ENCODE measurements around the gene MAD1L1.

The MAD1L1 gene

DNA sequence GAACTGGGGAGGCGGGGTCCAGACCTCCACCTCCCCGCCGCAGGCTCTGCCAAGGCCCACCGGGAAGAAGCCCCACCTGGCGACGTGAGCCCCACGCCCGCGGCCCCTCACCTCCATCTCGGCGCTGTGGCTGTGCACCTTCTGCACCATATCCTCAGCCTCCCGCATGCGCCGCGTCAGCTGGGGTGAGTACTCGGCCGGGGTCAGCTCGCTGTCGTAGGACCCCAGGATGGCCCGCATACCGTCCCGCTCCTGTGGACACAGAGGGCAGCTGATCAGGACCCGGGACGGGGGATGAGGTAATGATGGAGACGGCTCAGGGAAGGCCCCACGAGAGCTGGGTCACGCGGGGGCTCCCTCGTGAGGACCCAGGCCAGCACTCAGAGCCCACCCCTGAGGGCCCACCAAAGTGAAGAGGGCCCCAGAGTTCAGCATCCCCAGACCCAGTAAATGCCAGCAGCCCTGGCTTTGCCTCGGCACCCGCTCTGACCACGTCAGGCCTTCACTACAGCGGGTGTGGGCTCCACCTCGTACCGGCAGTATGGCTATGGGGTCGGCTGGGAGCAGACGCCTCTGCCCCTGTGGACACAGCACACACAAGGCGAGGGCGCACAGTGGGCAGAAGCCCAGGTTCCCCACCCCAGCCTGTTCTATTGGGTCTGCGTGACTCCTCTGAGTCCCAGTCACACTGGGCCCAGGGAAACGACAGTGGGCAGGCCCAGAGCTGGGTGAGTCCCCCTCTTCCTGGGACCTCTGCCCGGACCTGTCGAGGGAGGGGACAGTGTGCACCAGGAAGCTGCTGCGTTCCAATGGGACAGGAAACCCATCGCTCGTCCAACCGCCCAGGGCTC is 218.1 kb downstream of the MAD1L1 start:
- no peaks in the 10 kb centered on the region for H3K4me1 ChIP-seq (ENCODE audit: low read depth, poor library complexity, severe bottlenecking)
- no peaks in the 10 kb centered on the region for H3K79me2 ChIP-seq (ENCODE audit: insufficient read depth, low read depth)
- no peak overlapping the region for H3K27ac ChIP-seq
- H3K27me3 ChIP-seq (ENCODE audit: insufficient read depth, low read depth): no peaks in the 10 kb centered on the region
- H3K9ac ChIP-seq: no peak overlapping the region
- H2AFZ ChIP-seq (ENCODE audit: low read depth): no peak overlapping the region
- no peak overlapping the region for H3K4me3 ChIP-seq (IDR thresholded peaks at IDR 0.05; ENCODE audit: insufficient read depth, low read depth, low read length)
- H4K20me1 ChIP-seq (ENCODE audit: insufficient read depth): no peaks in the 10 kb centered on the region
- H3K4me2 ChIP-seq: no peak overlapping the region
- no peaks in the 10 kb centered on the region for H3K36me3 ChIP-seq (ENCODE audit: insufficient read depth)
- TF ChIP-seq, protein P1, sequence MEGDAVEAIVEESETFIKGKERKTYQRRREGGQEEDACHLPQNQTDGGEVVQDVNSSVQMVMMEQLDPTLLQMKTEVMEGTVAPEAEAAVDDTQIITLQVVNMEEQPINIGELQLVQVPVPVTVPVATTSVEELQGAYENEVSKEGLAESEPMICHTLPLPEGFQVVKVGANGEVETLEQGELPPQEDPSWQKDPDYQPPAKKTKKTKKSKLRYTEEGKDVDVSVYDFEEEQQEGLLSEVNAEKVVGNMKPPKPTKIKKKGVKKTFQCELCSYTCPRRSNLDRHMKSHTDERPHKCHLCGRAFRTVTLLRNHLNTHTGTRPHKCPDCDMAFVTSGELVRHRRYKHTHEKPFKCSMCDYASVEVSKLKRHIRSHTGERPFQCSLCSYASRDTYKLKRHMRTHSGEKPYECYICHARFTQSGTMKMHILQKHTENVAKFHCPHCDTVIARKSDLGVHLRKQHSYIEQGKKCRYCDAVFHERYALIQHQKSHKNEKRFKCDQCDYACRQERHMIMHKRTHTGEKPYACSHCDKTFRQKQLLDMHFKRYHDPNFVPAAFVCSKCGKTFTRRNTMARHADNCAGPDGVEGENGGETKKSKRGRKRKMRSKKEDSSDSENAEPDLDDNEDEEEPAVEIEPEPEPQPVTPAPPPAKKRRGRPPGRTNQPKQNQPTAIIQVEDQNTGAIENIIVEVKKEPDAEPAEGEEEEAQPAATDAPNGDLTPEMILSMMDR (conservative IDR thresholded peaks at IDR 0.05; ENCODE audit: low read depth, low read length): no peak

DNA sequence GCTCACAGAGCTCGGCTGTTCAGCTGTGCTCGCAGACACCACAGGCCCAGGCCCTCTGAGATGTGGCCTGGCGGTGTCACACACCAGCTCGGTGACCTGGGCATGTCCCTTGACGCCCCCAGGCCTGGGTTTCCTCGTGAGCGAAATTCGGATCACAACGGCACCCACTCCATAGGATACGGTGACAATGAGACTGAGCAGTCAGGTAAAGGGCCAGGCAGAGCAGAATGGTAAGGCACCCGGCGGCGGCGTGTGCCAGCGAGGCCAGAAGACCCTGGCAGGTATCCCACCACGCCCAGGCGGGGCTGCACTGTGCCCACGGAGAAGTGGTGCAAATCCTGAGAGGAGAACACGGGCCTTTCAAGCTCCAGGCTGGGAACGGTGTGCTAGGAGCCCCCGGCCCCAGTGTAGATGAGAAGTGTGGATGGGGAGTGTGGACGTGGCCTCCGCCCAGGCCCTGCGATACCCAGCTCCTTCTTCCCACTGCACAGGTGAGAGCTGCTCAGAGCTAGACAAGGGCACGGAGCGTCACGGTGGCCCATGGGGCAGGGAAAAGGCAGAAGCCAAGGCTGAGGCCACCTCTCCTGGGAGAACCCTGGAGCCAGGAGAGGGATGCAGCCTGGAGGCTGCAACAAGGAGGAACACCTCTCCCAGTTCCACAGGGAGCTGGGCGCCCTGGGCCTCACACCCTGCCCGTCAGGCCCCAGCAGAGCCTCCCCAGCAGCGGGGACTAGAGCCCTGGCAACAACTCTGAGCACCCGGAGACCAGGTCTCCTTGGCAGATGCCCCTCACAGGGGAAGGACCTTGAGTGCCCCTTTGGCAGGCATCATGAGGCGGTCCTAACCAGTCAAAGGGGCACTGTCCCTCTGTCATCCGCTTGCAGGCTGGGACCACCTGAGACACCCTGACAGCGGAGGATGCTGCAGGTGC is 219.1 kb downstream of the MAD1L1 start:
- no peak overlapping the region for H3K9ac ChIP-seq
- no peaks in the 10 kb centered on the region for H3K27me3 ChIP-seq (ENCODE audit: insufficient read depth, low read depth)
- TF ChIP-seq, protein P1 (conservative IDR thresholded peaks at IDR 0.05; ENCODE audit: low read depth, low read length): no peak
- H3K79me2 ChIP-seq (ENCODE audit: insufficient read depth, low read depth): no peaks in the 10 kb centered on the region
- no peaks in the 10 kb centered on the region for H4K20me1 ChIP-seq (ENCODE audit: insufficient read depth)
- H3K4me3 ChIP-seq (IDR thresholded peaks at IDR 0.05; ENCODE audit: insufficient read depth, low read depth, low read length): no peak overlapping the region
- H3K36me3 ChIP-seq (ENCODE audit: insufficient read depth): no peaks in the 10 kb centered on the region
- H3K4me2 ChIP-seq: no peak overlapping the region
- no peak overlapping the region for H2AFZ ChIP-seq (ENCODE audit: low read depth)
- H3K4me1 ChIP-seq (ENCODE audit: low read depth, poor library complexity, severe bottlenecking): no peaks in the 10 kb centered on the region
- H3K27ac ChIP-seq: no peak overlapping the region

DNA sequence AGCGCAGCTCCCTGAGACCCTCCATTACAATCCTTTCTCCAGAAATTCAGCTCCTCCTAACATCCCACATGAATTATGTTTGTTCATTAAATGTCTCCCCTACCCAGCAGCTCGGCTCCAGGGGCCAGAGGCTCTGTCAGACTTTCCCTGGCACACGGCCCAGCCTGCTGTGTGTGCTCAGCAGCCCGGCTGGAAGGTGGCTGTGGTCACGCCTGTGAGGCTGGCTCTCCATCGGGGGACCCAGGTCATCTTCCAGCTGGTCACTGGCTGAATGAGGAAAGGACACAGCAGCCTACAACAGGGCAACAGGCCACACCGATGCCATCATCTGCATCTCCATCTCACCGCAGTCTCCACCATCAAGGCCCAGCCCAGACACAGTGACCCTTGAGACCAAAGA is 219.8 kb downstream of the MAD1L1 start:
- Histone ChIP-seq H3K27me3 (ENCODE audit: insufficient read depth, low read depth) (no peaks in the 10 kb centered on the region), H3K9ac (no peak overlapping the region), H3K4me2 (no peak overlapping the region), H3K4me3 (IDR thresholded peaks at IDR 0.05; ENCODE audit: insufficient read depth, low read depth, low read length) (no peak overlapping the region), H3K79me2 (ENCODE audit: insufficient read depth, low read depth) (no peaks in the 10 kb centered on the region), H4K20me1 (ENCODE audit: insufficient read depth) (no peaks in the 10 kb centered on the region), H3K27ac (no peak overlapping the region), H3K4me1 (ENCODE audit: low read depth, poor library complexity, severe bottlenecking) (no peaks in the 10 kb centered on the region), H2AFZ (ENCODE audit: low read depth) (no peak overlapping the region), H3K36me3 (ENCODE audit: insufficient read depth) (no peaks in the 10 kb centered on the region)
- TF ChIP-seq, protein P1 (conservative IDR thresholded peaks at IDR 0.05; ENCODE audit: low read depth, low read length): no peak

DNA sequence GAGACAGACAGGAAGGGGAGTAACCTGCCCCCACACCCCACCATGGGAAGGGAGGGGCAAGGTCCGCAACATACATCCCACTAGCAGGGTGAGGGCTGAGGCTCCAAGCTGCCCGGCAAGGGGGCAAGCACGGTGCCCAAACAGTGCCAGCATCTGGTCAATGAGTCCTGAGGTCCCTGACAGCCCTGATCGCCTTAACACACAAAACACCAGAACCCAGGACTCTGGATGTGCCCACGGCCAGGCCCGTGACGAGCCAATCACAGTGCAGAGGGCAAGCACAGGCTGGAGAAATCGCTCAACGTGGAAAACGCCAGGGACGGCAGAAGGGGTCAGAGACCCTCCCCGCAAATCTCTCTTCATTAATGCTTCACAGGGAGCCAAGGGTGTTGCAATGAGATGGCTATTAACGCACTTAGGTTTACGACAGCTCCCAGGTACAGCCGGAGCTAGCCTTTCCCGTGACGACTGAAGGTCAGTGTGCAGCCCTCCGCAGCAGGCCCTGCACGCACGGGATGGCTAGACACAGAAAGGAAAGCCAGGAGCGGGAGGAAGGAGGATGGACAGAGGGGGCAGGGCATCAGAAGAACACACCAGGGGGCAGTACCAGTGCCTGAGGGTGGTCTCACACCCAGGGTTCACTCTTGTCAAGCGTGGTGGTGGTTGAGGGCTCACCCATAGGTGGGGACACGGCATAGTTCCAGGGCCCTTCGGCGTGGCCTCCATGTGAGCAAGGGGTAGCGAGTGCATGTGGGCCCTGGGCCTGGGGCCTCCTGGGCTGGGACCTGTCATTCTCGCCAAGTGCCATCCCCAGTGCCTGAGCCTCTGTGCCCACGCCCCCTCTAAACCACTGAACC is 220.5 kb downstream of the MAD1L1 start:
- Histone ChIP-seq H3K4me3 (IDR thresholded peaks at IDR 0.05; ENCODE audit: insufficient read depth, low read depth, low read length) (no peak overlapping the region), H3K36me3 (ENCODE audit: insufficient read depth) (no peaks in the 10 kb centered on the region), H3K4me1 (ENCODE audit: low read depth, poor library complexity, severe bottlenecking) (no peaks in the 10 kb centered on the region), H3K27me3 (ENCODE audit: insufficient read depth, low read depth) (no peaks in the 10 kb centered on the region), H4K20me1 (ENCODE audit: insufficient read depth) (no peaks in the 10 kb centered on the region), H3K79me2 (ENCODE audit: insufficient read depth, low read depth) (no peaks in the 10 kb centered on the region), H3K4me2 (no peak overlapping the region), H3K9ac (no peak overlapping the region), H2AFZ (ENCODE audit: low read depth) (no peak overlapping the region), H3K27ac (no peak overlapping the region)
- TF ChIP-seq, protein P1 (conservative IDR thresholded peaks at IDR 0.05; ENCODE audit: low read depth, low read length): no peak
